ENCODE data around the gene FIP1L1. TPM values are rescaled to one million over a fixed set of nuclear protein-coding genes. Genes with fewer than 3 reads are reported as not detected.

The FIP1L1 gene
- total RNA-seq, 1 experiment from 2014 or later, result 68.0 TPM

DNA sequence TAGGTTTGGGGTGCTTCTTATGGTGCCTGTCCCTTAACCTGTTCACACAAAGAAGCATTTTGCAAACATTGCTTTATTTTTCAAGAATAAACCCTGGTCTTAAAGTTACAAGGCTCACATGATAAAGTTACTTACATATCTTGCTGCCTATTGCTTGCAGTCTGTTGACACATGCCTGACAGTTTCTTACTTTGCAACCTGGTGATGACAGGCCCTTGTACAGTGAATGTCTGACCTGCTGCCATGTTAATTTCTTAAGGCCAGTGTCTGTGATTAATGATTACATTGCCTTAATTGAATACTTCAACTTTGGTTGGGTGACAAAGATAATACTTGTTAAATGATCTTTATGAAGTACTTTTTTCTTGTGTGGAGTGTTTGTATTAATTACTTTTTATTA lies 49.9 kb downstream of the FIP1L1 start:
- Histone ChIP-seq H3K14ac (ENCODE audit: insufficient read depth, low read length) (no peak overlapping the region), H4K20me1 (ENCODE audit: control insufficient read depth, insufficient read depth, insufficient read length) (no peaks in the 10 kb centered on the region), H3K9me3 (ENCODE audit: control insufficient read depth, low read depth, low read length) (no peaks in the 10 kb centered on the region), H2AFZ (ENCODE audit: low read length) (no peak overlapping the region), H3T11ph (ENCODE audit: low read length) (no peak overlapping the region), H2BK120ac (ENCODE audit: low read depth, low read length, poor library complexity, severe bottlenecking) (no peak overlapping the region), H2BK5ac (ENCODE audit: insufficient read length, low read length) (no peak overlapping the region), H3K18ac (ENCODE audit: insufficient read length, low read depth, low read length) (no peak overlapping the region), H2BK12ac (ENCODE audit: insufficient read length, low read depth, low read length) (no peak overlapping the region), H3K9ac (ENCODE audit: extremely low read depth, insufficient read length, low read length) (no peak overlapping the region), H2BK15ac (ENCODE audit: low read depth, low read length) (no peak overlapping the region), H3K27ac (ENCODE audit: insufficient read length, low read depth, low read length) (no peak overlapping the region), H3K56ac (ENCODE audit: insufficient read length, low read depth, low read length) (no peak overlapping the region), H3K27me3 (ENCODE audit: insufficient read depth, low read length) (no peaks in the 10 kb centered on the region), H2BK20ac (ENCODE audit: low read depth, low read length, poor library complexity, severe bottlenecking) (no peak overlapping the region), H3K4me2 (ENCODE audit: insufficient read depth, insufficient read length, low read length) (no peak overlapping the region), H3K23me2 (ENCODE audit: insufficient read length, low read depth, low read length, poor library complexity, severe bottlenecking) (no peaks in the 10 kb centered on the region), H3K79me2 (ENCODE audit: insufficient read depth, low read length) (no peaks in the 10 kb centered on the region), H4K91ac (ENCODE audit: insufficient read length, low read depth, low read length) (no peak overlapping the region), H3K4me1 (ENCODE audit: insufficient read depth, low read length) (no peaks in the 10 kb centered on the region), H3K4ac (ENCODE audit: low read depth, low read length) (no peak overlapping the region), H2AK5ac (ENCODE audit: insufficient read length, low read length) (no peak overlapping the region), H4K5ac (ENCODE audit: insufficient read length, low read depth, low read length) (no peak overlapping the region), H3K79me1 (ENCODE audit: insufficient read depth, low read depth, low read length, poor library complexity, severe bottlenecking) (no peaks in the 10 kb centered on the region), H3K23ac (ENCODE audit: insufficient read length, low read depth, low read length) (no peak overlapping the region), H4K8ac (replicated peaks; ENCODE audit: insufficient read length, low read depth, low read length) (no peak overlapping the region)
- no peak for DNase-seq
- H3K4me1 Mint-ChIP-seq, result no peaks in the 10 kb centered on the region
- H3K27ac Mint-ChIP-seq, result no peak overlapping the region
- H3K4me3 Mint-ChIP-seq, result no peak overlapping the region
- peaks cover 11 to 42% (median 31%) of the 10 kb centered on the region in 3 experiments for H3K36me3 Mint-ChIP-seq (ENCODE audit: insufficient read depth in 1 of 3, low read depth in 3 of 3)
- H3K27me3 Mint-ChIP-seq (ENCODE audit: low read depth), result no peaks in the 10 kb centered on the region
- no peaks in the 10 kb centered on the region for H3K9me3 Mint-ChIP-seq
- TF ChIP-seq CTCF (conservative IDR thresholded peaks at IDR 0.05), result no peak

Data from H9 (cell line).